Peyer's patch (tissue), 4 donors: ENCODE data around the gene SLC6A18. TPM values are rescaled to one million over a fixed set of nuclear protein-coding genes. Genes with fewer than 3 reads are reported as not detected.

Experiments
- DNase-seq, 3 donors: peaks; one replicate each; pipeline ENCODE4 v3.0.0-alpha.2; 2017 to 2019
- H3K27ac ChIP-seq, 4 donors: fragments of 200-600 bp; sonication (generic); one replicate each; pipeline ENCODE4 v1.5.1; 2016 to 2019
- H3K27me3 ChIP-seq, 2 donors: fragments of 200-600 bp; sonication (generic); one replicate each; pipeline ENCODE4 v1.5.1; 2019
- H3K36me3 ChIP-seq, 3 donors: fragments of 200-600 bp; sonication (generic); one replicate each; pipeline ENCODE4 v1.5.1; 2016 to 2019
- H3K4me1 ChIP-seq, 4 donors: fragments of 200-600 bp; sonication (generic); one replicate each; pipeline ENCODE4 v1.5.1; 2016 to 2019
- H3K4me3 ChIP-seq, 4 donors: fragments of 200-600 bp; sonication (generic); 1 replicate in 3 of 4; 2 replicates in 1 of 4; pipeline ENCODE4 v1.5.1; 2016 to 2019; ENCODE audit warnings: mild to moderate bottlenecking in 1 of 4
- H3K9me3 ChIP-seq, 4 donors: fragments of 200-600 bp; sonication (generic); one replicate each; pipeline ENCODE4 v1.5.1; 2016 to 2019; ENCODE audit warnings: mild to moderate bottlenecking in 1 of 4
- POLR2A ChIP-seq, 2 donors: fragments of 450-650 bp; IDR thresholded peaks; one replicate each; pipeline ENCODE4 v1.5.1; 2017; ENCODE audit warnings: antibody characterized with exemption in 2 of 2, mild to moderate bottlenecking in 2 of 2, moderate library complexity in 2 of 2
- total RNA-seq, 4 donors: library from RNA; depleted of rRNA; stranded (reverse); fragments of >200 nt; gene quantifications; one replicate each; pipeline ENCODE4 v1.1.0, GENCODE V29; 2016
- TF ChIP-seq, protein P1 (sequence below), 6 experiments: fragments of 450-650 bp in 4 of 6; fragments of 200-600 bp in 2 of 6; sonication (generic) in 1 of 6; IDR thresholded peaks; one replicate each; pipeline ENCODE4 v1.5.1; 2017 to 2019; ENCODE audit warnings: antibody characterized with exemption in 6 of 6, mild to moderate bottlenecking in 3 of 6, moderate library complexity in 1 of 6

The SLC6A18 gene
- total RNA-seq, 4 donors from 2014 or later, result 0.53 to 0.95 TPM; not detected in 2

DNA sequence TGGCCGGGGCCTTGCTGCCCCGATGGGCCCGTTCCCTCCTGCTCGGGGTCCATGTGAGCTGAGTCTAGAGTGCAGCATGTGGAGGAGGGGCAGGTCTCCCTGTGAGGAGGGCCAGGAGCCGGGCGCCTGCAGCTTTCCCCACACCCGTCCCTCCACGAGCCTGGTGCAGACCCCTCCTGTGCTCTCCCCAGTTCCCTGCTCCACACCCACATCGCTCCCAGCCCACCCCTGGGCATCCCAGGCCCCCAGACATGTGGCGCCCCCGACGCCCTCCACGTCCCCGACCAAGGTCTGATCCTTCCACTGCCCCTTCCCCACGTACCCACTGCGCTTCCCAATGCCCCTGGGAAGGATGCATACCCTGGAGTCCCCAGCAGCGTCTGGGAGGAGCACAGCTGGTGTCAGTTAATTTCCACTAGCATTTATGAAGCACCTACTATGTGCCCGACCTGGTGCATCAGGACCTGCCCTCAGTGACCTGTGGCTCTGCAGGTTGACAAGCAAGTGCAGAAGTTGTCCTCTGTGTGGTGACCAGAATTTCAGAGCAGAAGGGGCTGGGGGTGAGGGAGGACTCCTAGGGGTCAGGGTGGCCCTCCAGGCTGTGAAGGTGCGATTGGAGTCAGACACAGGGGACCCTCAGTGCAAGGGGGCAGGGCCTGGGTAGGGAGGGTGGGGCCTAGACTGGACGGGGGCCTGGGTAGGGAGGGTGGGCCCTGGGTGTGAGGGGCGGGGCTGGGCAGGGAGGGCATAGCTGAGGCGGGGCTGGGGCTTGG lies 10.8 kb upstream of the SLC6A18 start:
- Histone ChIP-seq H3K27ac (no peak overlapping the region), H3K9me3 (no peaks in the 10 kb centered on the region), H3K4me1 (no peaks in the 10 kb centered on the region), H3K36me3 (peaks cover 0 to 55% (median 0%) of the 10 kb centered on the region in 3 donors), H3K4me3 (no peak overlapping the region), H3K27me3 (no peaks in the 10 kb centered on the region)
- DNase-seq, result no peak
- TF ChIP-seq, protein P1, sequence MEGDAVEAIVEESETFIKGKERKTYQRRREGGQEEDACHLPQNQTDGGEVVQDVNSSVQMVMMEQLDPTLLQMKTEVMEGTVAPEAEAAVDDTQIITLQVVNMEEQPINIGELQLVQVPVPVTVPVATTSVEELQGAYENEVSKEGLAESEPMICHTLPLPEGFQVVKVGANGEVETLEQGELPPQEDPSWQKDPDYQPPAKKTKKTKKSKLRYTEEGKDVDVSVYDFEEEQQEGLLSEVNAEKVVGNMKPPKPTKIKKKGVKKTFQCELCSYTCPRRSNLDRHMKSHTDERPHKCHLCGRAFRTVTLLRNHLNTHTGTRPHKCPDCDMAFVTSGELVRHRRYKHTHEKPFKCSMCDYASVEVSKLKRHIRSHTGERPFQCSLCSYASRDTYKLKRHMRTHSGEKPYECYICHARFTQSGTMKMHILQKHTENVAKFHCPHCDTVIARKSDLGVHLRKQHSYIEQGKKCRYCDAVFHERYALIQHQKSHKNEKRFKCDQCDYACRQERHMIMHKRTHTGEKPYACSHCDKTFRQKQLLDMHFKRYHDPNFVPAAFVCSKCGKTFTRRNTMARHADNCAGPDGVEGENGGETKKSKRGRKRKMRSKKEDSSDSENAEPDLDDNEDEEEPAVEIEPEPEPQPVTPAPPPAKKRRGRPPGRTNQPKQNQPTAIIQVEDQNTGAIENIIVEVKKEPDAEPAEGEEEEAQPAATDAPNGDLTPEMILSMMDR (IDR thresholded peaks at IDR 0.05), result no peak
- TF ChIP-seq POLR2A (IDR thresholded peaks at IDR 0.05), result no peak

DNA sequence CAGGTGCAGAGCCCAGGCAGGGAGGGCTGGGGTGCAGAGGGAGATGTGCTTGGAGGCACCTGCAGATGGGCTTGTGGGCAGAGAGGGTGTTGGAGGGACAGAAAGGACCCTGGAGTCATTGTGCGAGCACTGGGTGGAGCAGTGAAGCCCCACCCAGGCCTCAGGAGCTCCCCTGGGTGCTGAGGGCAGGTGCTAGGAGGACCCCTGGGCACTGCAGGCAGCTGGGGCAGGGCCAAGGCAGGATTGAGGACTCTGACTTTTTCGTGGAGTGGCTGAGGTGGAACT lies 10.3 kb upstream of the SLC6A18 start:
- Histone ChIP-seq H3K9me3 (no peaks in the 10 kb centered on the region), H3K4me1 (no peaks in the 10 kb centered on the region), H3K27ac (no peak overlapping the region), H3K27me3 (no peaks in the 10 kb centered on the region), H3K36me3 (peaks cover 0 to 50% (median 0%) of the 10 kb centered on the region in 3 donors), H3K4me3 (no peak overlapping the region)
- DNase-seq, result no peak
- TF ChIP-seq POLR2A (IDR thresholded peaks at IDR 0.05), result no peak
- TF ChIP-seq, protein P1 (IDR thresholded peaks at IDR 0.05), result no peak

DNA sequence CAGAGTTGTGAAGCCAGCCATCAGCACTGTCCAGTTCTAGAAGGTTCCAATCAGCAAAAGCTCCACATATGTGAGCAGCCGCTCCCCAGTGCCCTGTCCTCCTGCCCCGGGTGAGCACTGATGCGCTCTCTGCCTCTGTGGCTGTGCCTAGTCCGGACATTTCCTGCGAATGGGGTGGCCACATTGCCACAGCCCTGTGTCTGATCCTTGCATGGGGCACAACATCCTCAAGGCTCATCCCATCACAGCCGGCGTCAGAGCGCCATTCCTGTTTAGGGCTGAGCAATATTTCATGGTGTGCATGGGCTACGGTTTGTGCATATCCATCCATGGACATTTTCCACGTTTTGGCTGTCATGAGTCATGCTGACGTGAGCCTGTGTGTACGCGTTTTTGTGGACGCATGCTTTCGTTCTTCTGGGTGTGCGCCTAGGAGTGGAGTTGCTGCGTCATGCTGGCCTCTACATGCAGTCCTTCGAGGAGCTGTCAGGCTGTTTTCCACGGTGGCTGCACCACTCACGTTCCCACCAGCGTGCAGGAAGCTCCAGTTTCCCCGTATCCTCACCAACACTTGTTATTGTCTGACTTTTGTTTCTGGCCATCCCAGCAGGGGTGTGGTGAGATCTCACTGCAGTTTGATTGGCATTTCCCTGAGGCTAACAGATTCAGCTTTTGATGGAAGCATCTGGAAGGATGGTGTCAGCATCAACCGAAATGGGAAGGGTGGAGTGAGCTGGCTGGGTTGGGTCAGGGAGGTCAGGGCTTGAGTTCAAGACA lies 9.7 kb upstream of the SLC6A18 start:
- Histone ChIP-seq H3K4me3 (no peak overlapping the region), H3K4me1 (no peaks in the 10 kb centered on the region), H3K27ac (no peak overlapping the region), H3K36me3 (peaks cover 0 to 45% (median 0%) of the 10 kb centered on the region in 3 donors), H3K27me3 (no peaks in the 10 kb centered on the region), H3K9me3 (no peaks in the 10 kb centered on the region)
- TF ChIP-seq, protein P1 (IDR thresholded peaks at IDR 0.05), result no peak
- TF ChIP-seq POLR2A (IDR thresholded peaks at IDR 0.05), result no peak
- no peak for DNase-seq

DNA sequence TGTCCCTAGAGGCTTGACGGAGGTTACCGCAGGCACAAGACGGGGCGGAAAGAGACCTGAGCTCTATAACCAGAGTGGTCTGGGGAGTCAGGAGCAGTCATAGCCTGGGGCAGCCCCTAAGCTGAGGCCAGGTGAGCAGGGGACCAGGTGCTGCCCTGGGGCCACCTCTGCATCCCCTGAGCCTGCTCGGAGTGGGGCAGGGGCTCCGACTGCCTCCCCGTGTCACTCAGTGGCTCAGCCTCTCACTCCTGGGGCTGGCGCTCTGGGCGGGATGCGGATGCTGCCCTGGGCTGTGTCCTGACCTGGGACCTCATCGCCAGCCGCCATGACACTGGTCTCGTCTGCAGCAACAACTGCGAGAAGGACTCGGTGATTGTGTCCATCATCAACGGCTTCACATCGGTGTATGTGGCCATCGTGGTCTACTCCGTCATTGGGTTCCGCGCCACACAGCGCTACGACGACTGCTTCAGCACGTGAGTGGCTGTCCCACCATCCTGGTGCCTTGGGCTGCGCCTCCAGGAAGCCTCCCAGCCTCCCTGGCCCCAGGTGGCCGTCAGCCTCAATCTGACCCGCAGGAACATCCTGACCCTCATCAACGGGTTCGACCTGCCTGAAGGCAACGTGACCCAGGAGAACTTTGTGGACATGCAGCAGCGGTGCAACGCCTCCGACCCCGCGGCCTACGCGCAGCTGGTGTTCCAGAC lies 8.8 kb upstream of the SLC6A18 start:
- H3K4me1 ChIP-seq, result no peaks in the 10 kb centered on the region
- H3K27ac ChIP-seq, result no peak overlapping the region
- no peaks in the 10 kb centered on the region for H3K27me3 ChIP-seq
- no peak overlapping the region for H3K4me3 ChIP-seq
- no peak for DNase-seq
- H3K36me3 ChIP-seq, result peaks cover 0 to 40% (median 0%) of the 10 kb centered on the region in 3 donors
- TF ChIP-seq, protein P1 (IDR thresholded peaks at IDR 0.05), result no peak
- no peak for TF ChIP-seq POLR2A (IDR thresholded peaks at IDR 0.05)
- no peaks in the 10 kb centered on the region for H3K9me3 ChIP-seq

DNA sequence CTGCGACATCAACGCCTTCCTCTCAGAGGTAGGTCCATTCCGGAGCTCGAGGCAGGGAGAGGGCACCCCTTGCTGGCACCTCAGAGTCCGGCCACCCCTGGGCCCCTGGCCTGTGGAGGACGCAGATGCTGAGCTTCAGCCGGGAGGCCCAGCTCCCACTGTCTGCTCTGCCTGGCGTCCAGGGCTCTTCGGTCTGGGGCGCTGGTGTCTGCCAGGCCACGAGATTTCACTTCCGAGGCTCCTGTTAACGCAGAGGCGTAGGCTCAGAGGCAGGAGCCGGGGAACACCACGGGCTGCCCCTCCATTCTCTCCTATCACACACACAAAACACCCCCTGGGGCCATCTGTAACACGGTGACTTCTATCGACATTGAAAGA lies 8.3 kb upstream of the SLC6A18 start:
- TF ChIP-seq POLR2A (IDR thresholded peaks at IDR 0.05), result no peak
- TF ChIP-seq, protein P1 (IDR thresholded peaks at IDR 0.05), result no peak
- DNase-seq, result no peak

More for the DNA sequence above, 8.3 kb upstream of the SLC6A18 start:
- Histone ChIP-seq H3K9me3 (no peaks in the 10 kb centered on the region), H3K4me1 (no peaks in the 10 kb centered on the region), H3K4me3 (no peak overlapping the region), H3K27me3 (no peaks in the 10 kb centered on the region), H3K36me3 (peaks cover 0 to 43% (median 0%) of the 10 kb centered on the region in 3 donors), H3K27ac (no peak overlapping the region)
